Lung (tissue), 12 donors: ENCODE results near the gene SSH3. TPM values are rescaled to one million over a fixed set of nuclear protein-coding genes. Genes with fewer than 3 reads are reported as not detected.

Experiments used
- ATAC-seq: fragments of 200-7000 bp; cut with Tn5 transposase; one replicate; pipeline ENCODE4 v1.9.1; 2020; ENCODE audit warnings: moderate number of reproducible peaks; ENCODE audit not compliant: insufficient read depth, low FRiP score
- DNase-seq, 3 donors: peaks; one replicate each; pipeline ENCODE4 v3.0.0-alpha.2; 2013 to 2017
- H3K27ac ChIP-seq, 2 donors: one replicate each; pipeline ENCODE4 v1.5.1; 2013; ENCODE audit warnings: mild to moderate bottlenecking in 2 of 2, moderate library complexity in 2 of 2, control low read depth in 1 of 2, inconsistent platforms in 1 of 2, low read depth in 1 of 2, low read length in 1 of 2
- H3K27me3 ChIP-seq, 3 donors: one replicate each; pipeline ENCODE4 v1.5.1; 2013; ENCODE audit warnings: low read length in 2 of 3; ENCODE audit not compliant: control insufficient read depth in 3 of 3, insufficient read depth in 3 of 3
- H3K36me3 ChIP-seq, 4 donors: one replicate each; pipeline ENCODE4 v1.5.1; 2013; ENCODE audit warnings: low read length in 4 of 4, mild to moderate bottlenecking in 1 of 4, moderate library complexity in 1 of 4; ENCODE audit not compliant: control insufficient read depth in 4 of 4, insufficient read depth in 4 of 4
- H3K4me1 ChIP-seq, 5 donors: one replicate each; pipeline ENCODE4 v1.5.1; 2013; ENCODE audit warnings: low read length in 5 of 5, mild to moderate bottlenecking in 2 of 5, moderate library complexity in 1 of 5; ENCODE audit not compliant: control insufficient read depth in 5 of 5, insufficient read depth in 5 of 5
- H3K4me3 ChIP-seq: one replicate; pipeline ENCODE4 v1.5.1; 2013; ENCODE audit warnings: mild to moderate bottlenecking, control low read depth, moderate library complexity
- H3K9ac ChIP-seq, 2 donors: one replicate each; pipeline ENCODE4 v1.5.1; 2013; ENCODE audit warnings: low read length in 2 of 2, control low read depth in 1 of 2; ENCODE audit not compliant: insufficient read depth in 1 of 2
- H3K9me3 ChIP-seq, 4 donors: one replicate each; pipeline ENCODE4 v1.5.1; 2013; ENCODE audit warnings: low read length in 3 of 4, mild to moderate bottlenecking in 1 of 4, moderate library complexity in 1 of 4; ENCODE audit not compliant: control insufficient read depth in 4 of 4, insufficient read depth in 3 of 4
- CTCF ChIP-seq: IDR thresholded peaks from 2 replicates; pipeline ENCODE4 v1.5.1; 2012; ENCODE audit warnings: mild to moderate bottlenecking; ENCODE audit errors: control extremely low read depth, extremely low read depth
- WGBS, 2 donors: extraction: QIAGEN DNeasy Blood & Tissue Kit; methylation state at CpG; one replicate each; pipeline ENCODE4 v1.1.7; 2013; 5-methylcytosine and 5-hydroxymethylcytosine counted together
- polyA plus RNA-seq, 2 donors: library from polyadenylated mRNA; stranded (reverse); fragments of 200-250 nt; gene quantifications; one replicate each; pipeline ENCODE4 v1.2.1, GENCODE V29; 2013
- total RNA-seq, 2 donors: library from RNA; depleted of rRNA in 1 of 2; stranded (reverse); fragments of >200 nt in 1 of 2; gene quantifications; one replicate each; pipeline ENCODE4 v1.2.1, GENCODE V29; 2014 to 2021
- donor health status: control.
- donor health status: control.
- donor health status: Bipolar disorder and iron deficiency.
- donor health status: healthy.
- donor health status: DM: yes; HTN: yes; CAD: no.

Gene SSH3
- total and polyA plus RNA-seq, 4 donors, result 19.0 to 42.7 (median 27.2) TPM

- no peaks in the 10 kb centered on the region for H3K27me3 ChIP-seq
- no peak overlapping the region for H3K27ac ChIP-seq
- ATAC-seq (no peak), DNase-seq (no peak)
- no peak overlapping the region for H3K9ac ChIP-seq
- H3K4me3 ChIP-seq, result no peak overlapping the region
- H3K9me3 ChIP-seq, result no peaks in the 10 kb centered on the region
- peaks cover 0 to 11% (median 0%) of the 10 kb centered on the region in 5 donors for H3K4me1 ChIP-seq
- TF ChIP-seq CTCF, result no peak
- WGBS, 2 donors, result 94% methylated on average over 7 of the region's 7 CpGs
- peaks cover 0 to 7% (median 5%) of the 10 kb centered on the region in 4 donors for H3K36me3 ChIP-seq
Measured at GRCh38 chr11:67323526-67323925, 20.2 kb downstream of the SSH3 start.

GRCh38 chr11:67332081-67332691, 28.9 kb downstream of the SSH3 start:
- Histone ChIP-seq H3K4me3 (no peak overlapping the region), H3K4me1 (no peaks in the 10 kb centered on the region), H3K9ac (no peak overlapping the region), H3K27ac (no peak overlapping the region), H3K27me3 (no peaks in the 10 kb centered on the region), H3K9me3 (no peaks in the 10 kb centered on the region), H3K36me3 (peaks cover 0 to 5% (median 0%) of the 10 kb centered on the region in 4 donors)
- no peak for TF ChIP-seq CTCF
- ATAC-seq, result no peak
- WGBS, 2 donors, result 86 to 89% methylated on average over 6 of the region's 6 CpGs
- no peak for DNase-seq

- no peak for ATAC-seq
Measured at GRCh38 chr11:67337257-67337656, 33.9 kb downstream of the SSH3 start.

More at GRCh38 chr11:67337257-67337656, 33.9 kb downstream of the SSH3 start:
- Histone ChIP-seq H3K4me3 (no peak overlapping the region), H3K36me3 (peaks cover 0 to 5% (median 1%) of the 10 kb centered on the region in 4 donors), H3K9ac (no peak overlapping the region), H3K27me3 (no peaks in the 10 kb centered on the region), H3K9me3 (no peaks in the 10 kb centered on the region), H3K27ac (no peak overlapping the region), H3K4me1 (no peaks in the 10 kb centered on the region)
- WGBS, 2 donors, result 93 to 98% methylated on average over 3 of the region's 3 CpGs
- TF ChIP-seq CTCF, result no peak
- no peak for DNase-seq
